Measurements from ENCODE around the gene VPS37C.
"Not testable (repeated sequence)": the region's sequence is repeated elsewhere in the genome, so short reads cannot be mapped to it uniquely, and the experiment has no call there.

Gene VPS37C

GRCh38 chr11:61174273-61174672, 13.0 kb upstream of the VPS37C start:
- no peak for DNase-seq

GRCh38 chr11:61173456-61173855, 12.2 kb upstream of the VPS37C start:
- no peak for DNase-seq

GRCh38 chr11:61172888-61173287, 11.7 kb upstream of the VPS37C start:
- DNase-seq: no peak

GRCh38 chr11:61172356-61172755, 11.1 kb upstream of the VPS37C start:
- no peak for DNase-seq

- no peak for DNase-seq
Observed at GRCh38 chr11:61171907-61172306, 10.7 kb upstream of the VPS37C start.

GRCh38 chr11:61170566-61170965, 9.3 kb upstream of the VPS37C start:
- no peak for DNase-seq

- no peak for DNase-seq
Observed at GRCh38 chr11:61168800-61169199, 7.6 kb upstream of the VPS37C start.

- no peak for DNase-seq
Observed at GRCh38 chr11:61168042-61168688, 6.9 kb upstream of the VPS37C start.

GRCh38 chr11:61166331-61166730, 5.1 kb upstream of the VPS37C start:
- not testable (repeated sequence) for DNase-seq

GRCh38 chr11:61165785-61166184, 4.6 kb upstream of the VPS37C start:
- DNase-seq: not testable (repeated sequence)

GRCh38 chr11:61164606-61165424, 3.6 kb upstream of the VPS37C start:
- DNase-seq: no peak

GRCh38 chr11:61163714-61164605, 2.7 kb upstream of the VPS37C start:
- no peak for DNase-seq

- DNase-seq: no peak
Observed at GRCh38 chr11:61163021-61163420, 1.8 kb upstream of the VPS37C start.

GRCh38 chr11:61162092-61162941, 1.1 kb upstream of the VPS37C start:
- DNase-seq: no peak

GRCh38 chr11:61160487-61161189, 588 bp downstream of the VPS37C start:
- no peak for DNase-seq

- no peak for DNase-seq
Observed at GRCh38 chr11:61158691-61159381, 2.4 kb downstream of the VPS37C start.

- no peak for DNase-seq
Observed at GRCh38 chr11:61157743-61158142, 3.5 kb downstream of the VPS37C start.

GRCh38 chr11:61155741-61156140, 5.5 kb downstream of the VPS37C start:
- no peak for DNase-seq

- DNase-seq: no peak
Observed at GRCh38 chr11:61155312-61155711, 5.9 kb downstream of the VPS37C start.

GRCh38 chr11:61154528-61154927, 6.7 kb downstream of the VPS37C start:
- DNase-seq: no peak

- no peak for DNase-seq
Observed at GRCh38 chr11:61153593-61154095, 7.6 kb downstream of the VPS37C start.

All from activated CD8-positive, alpha-beta memory T cell treated with anti-CD3 and anti-CD28 coated beads, Interleukin-2, amount 50 U/mL, for 48 hours (primary cell).